IPS-20b (cell line): ENCODE data around the gene SPDYE16.
"Not testable (repeated sequence)": the region's sequence is repeated elsewhere in the genome, so short reads cannot be mapped to it uniquely, and the experiment has no call there.

Experiments used
- H3K27ac ChIP-seq: one replicate; pipeline ENCODE4 v1.5.1; 2013; ENCODE audit warnings: low read length
- H3K27me3 ChIP-seq: 2 replicates; pipeline ENCODE4 v1.6.1; 2013; ENCODE audit warnings: mild to moderate bottlenecking, low read length, inconsistent platforms; ENCODE audit not compliant: insufficient read depth
- H3K36me3 ChIP-seq: 2 replicates; pipeline ENCODE4 v1.6.1; 2013; ENCODE audit warnings: low read depth, mild to moderate bottlenecking, inconsistent platforms, low read length, moderate library complexity; ENCODE audit not compliant: insufficient read depth
- H3K4me1 ChIP-seq: 2 replicates; pipeline ENCODE4 v1.6.1; 2013; ENCODE audit warnings: mild to moderate bottlenecking, control low read depth, inconsistent platforms, low read length, moderate library complexity; ENCODE audit not compliant: insufficient read depth
- H3K4me3 ChIP-seq: 2 replicates; pipeline ENCODE4 v1.5.1; 2013; ENCODE audit warnings: mild to moderate bottlenecking, low read length, inconsistent platforms
- H3K9ac ChIP-seq: 2 replicates; pipeline ENCODE4 v1.6.1; 2013; ENCODE audit warnings: low read depth, mild to moderate bottlenecking, inconsistent platforms, low read length, moderate library complexity
- H3K9me3 ChIP-seq: 2 replicates; pipeline ENCODE4 v1.6.1; 2013; ENCODE audit warnings: mild to moderate bottlenecking, low read depth, low read length, inconsistent platforms; ENCODE audit not compliant: insufficient read depth

Gene SPDYE16

GRCh38 chr7:76526183-76526582 lies 16.9 kb downstream of the SPDYE16 start:
- not testable (repeated sequence) for H3K4me3 ChIP-seq, H3K27me3 ChIP-seq, H3K36me3 ChIP-seq, H3K9ac ChIP-seq, H3K9me3 ChIP-seq, H3K27ac ChIP-seq, H3K4me1 ChIP-seq

GRCh38 chr7:76516932-76517331 lies 26.2 kb downstream of the SPDYE16 start:
- not testable (repeated sequence) for H3K27me3 ChIP-seq, H3K27ac ChIP-seq, H3K4me1 ChIP-seq, H3K4me3 ChIP-seq, H3K9me3 ChIP-seq, H3K9ac ChIP-seq, H3K36me3 ChIP-seq

GRCh38 chr7:76515999-76516443 lies 27.1 kb downstream of the SPDYE16 start:
- Histone ChIP-seq H3K27ac (no peak overlapping the region), H3K9me3 (no peaks in the 10 kb centered on the region), H3K27me3 (no peaks in the 10 kb centered on the region), H3K36me3 (no peaks in the 10 kb centered on the region), H3K9ac (no peak overlapping the region), H3K4me3 (no peak overlapping the region), H3K4me1 (no peaks in the 10 kb centered on the region)

- Histone ChIP-seq H3K4me1 (no peaks in the 10 kb centered on the region), H3K4me3 (no peak overlapping the region)
Measured at GRCh38 chr7:76514926-76515771, 27.9 kb downstream of the SPDYE16 start.

GRCh38 chr7:76513817-76514799 lies 29.0 kb downstream of the SPDYE16 start:
- H3K27ac ChIP-seq: no peak overlapping the region
- H3K9ac ChIP-seq: no peak overlapping the region
- H3K27me3 ChIP-seq: no peaks in the 10 kb centered on the region
- H3K4me1 ChIP-seq: peaks cover 4% of the 10 kb centered on the region; the same call in 1 of the 2 replicates
- H3K9me3 ChIP-seq: no peaks in the 10 kb centered on the region
- no peak overlapping the region for H3K4me3 ChIP-seq
- no peaks in the 10 kb centered on the region for H3K36me3 ChIP-seq

More at GRCh38 chr7:76514926-76515771, 27.9 kb downstream of the SPDYE16 start:
- H3K27me3 ChIP-seq: no peaks in the 10 kb centered on the region
- H3K36me3 ChIP-seq: no peaks in the 10 kb centered on the region
- H3K9me3 ChIP-seq: no peaks in the 10 kb centered on the region
- H3K27ac ChIP-seq: no peak overlapping the region
- no peak overlapping the region for H3K9ac ChIP-seq

GRCh38 chr7:76512941-76513816 lies 29.9 kb downstream of the SPDYE16 start:
- Histone ChIP-seq H3K9ac (no peak overlapping the region), H3K9me3 (no peaks in the 10 kb centered on the region), H3K4me1 (peaks cover 4% of the 10 kb centered on the region; the same call in 1 of the 2 replicates), H3K27ac (no peak overlapping the region), H3K4me3 (no peak overlapping the region), H3K36me3 (no peaks in the 10 kb centered on the region), H3K27me3 (no peaks in the 10 kb centered on the region)

- not testable (repeated sequence) for H3K36me3 ChIP-seq, H3K9me3 ChIP-seq, H3K27me3 ChIP-seq, H3K9ac ChIP-seq, H3K4me1 ChIP-seq, H3K27ac ChIP-seq, H3K4me3 ChIP-seq
Measured at GRCh38 chr7:76511911-76512885, 30.9 kb downstream of the SPDYE16 start.

GRCh38 chr7:76511200-76511910 lies 31.7 kb downstream of the SPDYE16 start:
- H3K9me3 ChIP-seq, H3K36me3 ChIP-seq, H3K4me1 ChIP-seq, H3K27me3 ChIP-seq, H3K4me3 ChIP-seq, H3K27ac ChIP-seq, H3K9ac ChIP-seq: not testable (repeated sequence)

GRCh38 chr7:76509931-76510877 lies 32.9 kb downstream of the SPDYE16 start, which contains the start of gene UPK3B:
TSS of gene UPK3B (plus strand) at chr7:76510552. CDS start at chr7:76510653, 101 bp downstream.
- no peaks in the 10 kb centered on the region for H3K9me3 ChIP-seq
- no peaks in the 10 kb centered on the region for H3K27me3 ChIP-seq
- H3K36me3 ChIP-seq: 0 out of 2 replicates have a peak, but pooled peaks cover 5% of the 10 kb centered on the region
- H3K27ac ChIP-seq: no peak within 1 kb of the TSS
- H3K9ac ChIP-seq: no peak within 1 kb of the TSS
- H3K4me1 ChIP-seq: peaks cover 4% of the 10 kb centered on the region; the same call in 1 of the 2 replicates
- no peak within 1 kb of the TSS; the same call in 1 of the 2 replicates for H3K4me3 ChIP-seq
